Suprapubic skin (tissue), 4 donors: ENCODE data around the gene PTPRCAP. TPM values are rescaled to one million over a fixed set of nuclear protein-coding genes. Genes with fewer than 3 reads are reported as not detected.
"Not testable (repeated sequence)": the region's sequence is repeated elsewhere in the genome, so short reads cannot be mapped to it uniquely, and the experiment has no call there.

ENCODE experiments used
- DNase-seq, 2 donors: peaks; one replicate each; pipeline ENCODE4 v3.0.0-alpha.2; 2019; ENCODE audit warnings: low spot score in 2 of 2
- H3K27ac ChIP-seq: fragments of 200-600 bp; sonication (generic); one replicate; pipeline ENCODE4 v1.5.1; 2019
- H3K27me3 ChIP-seq: fragments of 200-600 bp; sonication (generic); one replicate; pipeline ENCODE4 v1.5.1; 2019
- H3K36me3 ChIP-seq: fragments of 200-600 bp; sonication (generic); one replicate; pipeline ENCODE4 v1.5.1; 2019
- H3K4me1 ChIP-seq: fragments of 200-600 bp; sonication (generic); one replicate; pipeline ENCODE4 v1.5.1; 2019
- H3K4me3 ChIP-seq: fragments of 200-600 bp; sonication (generic); one replicate; pipeline ENCODE4 v1.5.1; 2019; ENCODE audit warnings: mild to moderate bottlenecking
- H3K9me3 ChIP-seq: fragments of 200-600 bp; sonication (generic); one replicate; pipeline ENCODE4 v1.5.1; 2019
- EP300 ChIP-seq: sonication (generic); formaldehyde crosslinking; IDR thresholded peaks from one replicate; pipeline ENCODE4 v1.6.1; 2017; ENCODE audit warnings: antibody characterized with exemption
- POLR2A ChIP-seq, 2 donors: fragments of 450-650 bp; IDR thresholded peaks; one replicate each; pipeline ENCODE4 v1.6.1; 2017; ENCODE audit warnings: antibody characterized with exemption in 2 of 2, mild to moderate bottlenecking in 2 of 2, moderate library complexity in 2 of 2
- POLR2AphosphoS5 ChIP-seq, 3 donors: sonication (generic); formaldehyde crosslinking; IDR thresholded peaks; one replicate each; pipeline ENCODE4 v1.6.1; 2017; ENCODE audit warnings: antibody characterized with exemption in 3 of 3
- WGBS: methylation state at CpG from one replicate; pipeline ENCODE4 v1.1.5; 2018; 5-methylcytosine and 5-hydroxymethylcytosine counted together
- total RNA-seq, 4 donors: library from RNA; depleted of rRNA; stranded (reverse); fragments of >200 nt; gene quantifications; one replicate each; pipeline ENCODE4 v1.1.0, GENCODE V29; 2016
- TF ChIP-seq, protein P1 (sequence below), 2 donors: fragments of 200-600 bp in 1 of 2; fragments of 450-650 bp in 1 of 2; sonication (generic) in 1 of 2; IDR thresholded peaks; one replicate each; pipeline ENCODE4 v1.5.1; 2016 to 2019; ENCODE audit warnings: antibody characterized with exemption in 2 of 2, mild to moderate bottlenecking in 1 of 2, moderate library complexity in 1 of 2

PTPRCAP gene
- total RNA-seq, 4 donors from 2014 or later = 0.59 to 4.3 (median 2.0) TPM

- peaks cover 50% of the 10 kb centered on the region for H3K4me1 ChIP-seq
- WGBS = 86% methylated on average over 22 of the region's 24 CpGs
- TF ChIP-seq POLR2AphosphoS5 (IDR thresholded peaks at IDR 0.05) = no peak
- no peak for TF ChIP-seq POLR2A (IDR thresholded peaks at IDR 0.05)
- TF ChIP-seq, protein P1, sequence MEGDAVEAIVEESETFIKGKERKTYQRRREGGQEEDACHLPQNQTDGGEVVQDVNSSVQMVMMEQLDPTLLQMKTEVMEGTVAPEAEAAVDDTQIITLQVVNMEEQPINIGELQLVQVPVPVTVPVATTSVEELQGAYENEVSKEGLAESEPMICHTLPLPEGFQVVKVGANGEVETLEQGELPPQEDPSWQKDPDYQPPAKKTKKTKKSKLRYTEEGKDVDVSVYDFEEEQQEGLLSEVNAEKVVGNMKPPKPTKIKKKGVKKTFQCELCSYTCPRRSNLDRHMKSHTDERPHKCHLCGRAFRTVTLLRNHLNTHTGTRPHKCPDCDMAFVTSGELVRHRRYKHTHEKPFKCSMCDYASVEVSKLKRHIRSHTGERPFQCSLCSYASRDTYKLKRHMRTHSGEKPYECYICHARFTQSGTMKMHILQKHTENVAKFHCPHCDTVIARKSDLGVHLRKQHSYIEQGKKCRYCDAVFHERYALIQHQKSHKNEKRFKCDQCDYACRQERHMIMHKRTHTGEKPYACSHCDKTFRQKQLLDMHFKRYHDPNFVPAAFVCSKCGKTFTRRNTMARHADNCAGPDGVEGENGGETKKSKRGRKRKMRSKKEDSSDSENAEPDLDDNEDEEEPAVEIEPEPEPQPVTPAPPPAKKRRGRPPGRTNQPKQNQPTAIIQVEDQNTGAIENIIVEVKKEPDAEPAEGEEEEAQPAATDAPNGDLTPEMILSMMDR (IDR thresholded peaks at IDR 0.05) = no peak
- no peak for TF ChIP-seq EP300
- no peak for DNase-seq
- no peak overlapping the region for H3K4me3 ChIP-seq
- no peak overlapping the region for H3K27ac ChIP-seq
- H3K9me3 ChIP-seq = no peaks in the 10 kb centered on the region
- peaks cover 52% of the 10 kb centered on the region for H3K36me3 ChIP-seq
- no peaks in the 10 kb centered on the region for H3K27me3 ChIP-seq
These were observed 5.9 kb downstream of the PTPRCAP start for GRCh38 chr11:67431346-67432249.

DNA sequence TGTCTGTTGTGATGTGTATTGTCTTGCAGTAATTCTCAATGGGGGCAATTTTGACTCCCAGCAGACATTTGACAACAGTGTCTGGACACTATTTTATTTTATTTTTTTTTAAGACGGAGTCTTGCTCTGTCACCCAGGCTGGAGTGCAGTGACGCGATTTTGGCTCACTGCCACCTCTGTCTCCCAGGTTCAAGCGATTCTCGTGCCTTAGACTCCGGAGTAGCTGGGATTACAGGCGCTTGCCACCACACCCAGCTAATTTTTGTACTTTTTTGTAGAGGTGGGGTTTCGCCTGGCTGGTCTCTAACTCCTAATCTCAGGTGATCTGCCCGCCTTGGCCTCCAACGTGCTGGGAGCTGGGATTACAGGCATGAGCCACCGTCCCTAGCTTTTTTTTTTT is 7.8 kb downstream of the PTPRCAP start:
- TF ChIP-seq POLR2A (IDR thresholded peaks at IDR 0.05) = no peak
- TF ChIP-seq POLR2AphosphoS5 (IDR thresholded peaks at IDR 0.05) = no peak
- TF ChIP-seq, protein P1 (IDR thresholded peaks at IDR 0.05) = no peak
- TF ChIP-seq EP300 = no peak

DNA sequence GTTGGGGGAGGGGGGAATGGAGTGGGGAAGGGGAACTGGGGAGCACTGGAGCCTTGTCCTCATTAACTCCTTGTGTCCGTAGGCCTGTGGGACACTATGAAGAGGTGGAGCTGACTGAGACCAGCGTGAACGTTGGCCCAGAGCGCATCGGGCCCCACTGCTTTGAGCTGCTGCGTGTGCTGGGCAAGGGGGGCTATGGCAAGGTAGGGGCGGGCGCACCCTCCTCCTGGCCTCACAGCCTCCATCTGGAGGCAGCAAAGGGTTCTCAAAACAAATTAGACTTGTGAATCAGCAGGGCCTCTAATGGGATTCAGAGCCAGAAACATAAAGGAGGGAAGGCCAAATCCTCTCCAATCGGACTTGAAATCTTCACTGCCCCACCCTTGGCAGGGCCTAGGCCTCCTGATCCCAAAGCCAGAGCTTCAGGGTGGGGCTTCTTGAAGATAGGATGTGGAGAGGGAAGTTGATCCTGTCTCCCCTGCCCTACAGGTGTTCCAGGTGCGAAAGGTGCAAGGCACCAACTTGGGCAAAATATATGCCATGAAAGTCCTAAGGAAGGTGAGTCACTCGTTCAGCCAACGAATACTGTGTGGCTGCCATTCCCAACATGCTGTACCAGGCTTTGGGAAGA is 8.3 kb downstream of the PTPRCAP start:
- Histone ChIP-seq H3K27me3 (no peaks in the 10 kb centered on the region), H3K27ac (peak overlapping the region; percentile 96), H3K4me1 (peaks cover 35% of the 10 kb centered on the region), H3K4me3 (peak overlapping the region; percentile 95), H3K9me3 (no peaks in the 10 kb centered on the region), H3K36me3 (peaks cover 32% of the 10 kb centered on the region)
- DNase-seq = no peak
- WGBS = 58% methylated on average over 5 of the region's 12 CpGs
- peak in 1 of 3 donors; percentile 33 for TF ChIP-seq POLR2AphosphoS5 (IDR thresholded peaks at IDR 0.05)
- no peak for TF ChIP-seq POLR2A (IDR thresholded peaks at IDR 0.05)

More for the DNA sequence above, 7.8 kb downstream of the PTPRCAP start:
- H3K27ac ChIP-seq = peak overlapping the region; percentile 96
- WGBS = 53% methylated on average over 11 of the region's 11 CpGs
- H3K4me1 ChIP-seq = peaks cover 36% of the 10 kb centered on the region
- no peaks in the 10 kb centered on the region for H3K9me3 ChIP-seq
- DNase-seq = no peak
- H3K27me3 ChIP-seq = no peaks in the 10 kb centered on the region
- H3K36me3 ChIP-seq = peaks cover 37% of the 10 kb centered on the region
- peak overlapping the region; percentile 95 for H3K4me3 ChIP-seq

DNA sequence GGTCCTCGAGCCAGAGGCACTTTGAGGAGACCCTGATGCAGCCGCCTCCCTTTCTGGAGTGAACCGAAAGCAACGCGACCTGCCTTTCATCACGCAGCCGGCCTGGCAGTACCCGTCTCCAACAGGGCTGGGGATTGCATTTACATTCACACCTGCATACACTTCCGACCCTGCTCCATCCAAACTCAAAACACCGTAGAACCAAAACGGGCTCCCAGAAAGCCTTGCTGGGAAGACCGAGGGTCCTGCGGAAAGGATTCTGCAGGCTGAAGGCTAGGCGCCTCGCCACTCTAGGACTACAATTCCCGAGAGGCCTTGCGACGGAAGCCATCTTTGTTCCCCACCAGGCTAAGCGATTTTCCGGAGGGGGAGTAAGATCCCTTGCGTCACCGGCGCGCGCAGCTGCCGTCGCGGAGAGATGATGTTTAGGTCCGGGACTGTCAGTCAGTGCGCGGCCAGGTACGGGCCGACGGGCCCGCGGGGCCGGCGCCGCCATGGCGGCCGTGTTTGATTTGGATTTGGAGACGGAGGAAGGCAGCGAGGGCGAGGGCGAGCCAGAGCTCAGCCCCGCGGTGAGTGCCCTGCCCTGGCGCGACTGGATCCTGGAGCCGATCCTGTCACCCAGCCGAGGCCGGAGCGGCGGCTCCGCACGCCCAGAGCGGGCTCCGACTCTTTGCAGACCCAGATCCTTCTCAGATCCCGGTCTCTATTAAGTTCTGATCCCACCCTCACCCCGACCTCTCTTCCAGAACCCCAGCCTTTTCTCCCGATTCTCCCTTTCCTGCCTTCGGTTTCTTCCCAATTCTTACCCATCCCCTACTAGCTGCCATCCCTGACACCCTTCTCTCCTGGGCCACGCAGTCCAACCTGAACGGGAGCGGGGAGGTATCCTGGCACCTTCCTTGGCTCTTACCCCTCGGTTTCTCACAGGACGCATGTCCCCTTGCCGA is 9.2 kb downstream of the PTPRCAP start, which contains the start of gene RPS6KB2:
RPS6KB2 (plus strand) TSS at position 443 of the 950 bp plus-strand sequence; CDS start at position 495, 52 bp downstream.
- TF ChIP-seq POLR2A (IDR thresholded peaks at IDR 0.05) (peak in 1 of 2 donors; percentile 89), POLR2AphosphoS5 (IDR thresholded peaks at IDR 0.05) (peak; percentile 82 to 97 (median 92))
- TF ChIP-seq, protein P1 (IDR thresholded peaks at IDR 0.05) = no peak
- H3K27ac ChIP-seq = peak within 1 kb of the TSS; percentile 96
- DNase-seq = peak; percentile 99
- peaks cover 37% of the 10 kb centered on the region for H3K4me1 ChIP-seq
- H3K4me3 ChIP-seq = peak within 1 kb of the TSS; percentile 95
- WGBS = under 1% methylated on average over 61 of the region's 68 CpGs
- H3K36me3 ChIP-seq = peaks cover 24% of the 10 kb centered on the region
- no peaks in the 10 kb centered on the region for H3K27me3 ChIP-seq
- no peaks in the 10 kb centered on the region for H3K9me3 ChIP-seq

DNA sequence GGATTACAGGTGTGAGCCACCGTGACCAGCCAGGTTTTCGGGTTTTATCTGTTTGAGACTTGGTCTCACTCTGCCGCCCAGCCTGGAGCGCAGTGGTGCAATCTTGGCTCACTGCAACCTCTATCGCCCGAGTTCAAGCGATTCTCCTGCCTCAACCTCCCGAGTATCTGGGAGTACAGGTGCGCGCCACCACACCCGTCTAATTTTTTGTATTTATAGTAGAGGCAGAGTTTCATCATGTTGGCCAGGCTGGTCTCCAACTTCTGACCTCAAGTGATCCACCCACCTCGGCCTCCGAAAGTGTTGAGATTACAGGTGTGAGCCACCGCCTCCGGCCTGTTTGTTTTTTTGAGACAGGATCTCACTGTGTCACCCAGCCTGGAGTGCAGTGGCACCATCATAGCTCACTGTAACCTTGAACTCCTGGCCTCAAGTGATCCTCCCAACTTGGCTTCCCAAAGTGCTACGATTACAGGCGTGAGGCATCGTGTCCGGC is 10.1 kb downstream of the PTPRCAP start:
- not testable (repeated sequence) for DNase-seq, H3K27me3 ChIP-seq, H3K9me3 ChIP-seq
- WGBS = 76% methylated on average over 19 of the region's 19 CpGs
- Histone ChIP-seq H3K4me1 (peaks cover 38% of the 10 kb centered on the region), H3K36me3 (peaks cover 14% of the 10 kb centered on the region), H3K4me3 (peak overlapping the region; percentile 95), H3K27ac (peak overlapping the region; percentile 96)
